ENCODE results near the gene CAMK2N2.

DNA sequence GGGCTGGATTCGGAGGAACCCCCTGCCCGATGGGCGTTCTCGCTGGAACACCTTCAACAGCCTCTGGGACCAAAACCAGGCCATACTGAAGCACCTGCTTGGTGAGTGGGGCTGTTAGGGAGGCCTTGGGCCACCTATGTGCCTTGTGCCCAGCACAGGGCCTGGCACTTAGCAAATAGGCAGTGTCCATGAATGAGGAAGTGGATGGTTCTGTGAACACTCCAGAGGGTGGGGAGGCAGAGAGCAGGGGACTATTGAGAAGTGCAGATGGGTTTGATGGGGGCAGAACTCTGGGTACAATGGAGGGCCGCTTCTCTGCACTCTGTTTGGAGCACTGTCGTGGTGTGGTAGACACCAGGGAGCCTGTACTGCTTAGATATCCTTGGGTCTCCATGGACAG is 16.0 kb upstream of the CAMK2N2 start:
- TF ChIP-seq ARID1B (IDR thresholded peaks at IDR 0.05), result no peak
- TF ChIP-seq DNMT1 (IDR thresholded peaks at IDR 0.05), result no peak
- TF ChIP-seq, protein P1, sequence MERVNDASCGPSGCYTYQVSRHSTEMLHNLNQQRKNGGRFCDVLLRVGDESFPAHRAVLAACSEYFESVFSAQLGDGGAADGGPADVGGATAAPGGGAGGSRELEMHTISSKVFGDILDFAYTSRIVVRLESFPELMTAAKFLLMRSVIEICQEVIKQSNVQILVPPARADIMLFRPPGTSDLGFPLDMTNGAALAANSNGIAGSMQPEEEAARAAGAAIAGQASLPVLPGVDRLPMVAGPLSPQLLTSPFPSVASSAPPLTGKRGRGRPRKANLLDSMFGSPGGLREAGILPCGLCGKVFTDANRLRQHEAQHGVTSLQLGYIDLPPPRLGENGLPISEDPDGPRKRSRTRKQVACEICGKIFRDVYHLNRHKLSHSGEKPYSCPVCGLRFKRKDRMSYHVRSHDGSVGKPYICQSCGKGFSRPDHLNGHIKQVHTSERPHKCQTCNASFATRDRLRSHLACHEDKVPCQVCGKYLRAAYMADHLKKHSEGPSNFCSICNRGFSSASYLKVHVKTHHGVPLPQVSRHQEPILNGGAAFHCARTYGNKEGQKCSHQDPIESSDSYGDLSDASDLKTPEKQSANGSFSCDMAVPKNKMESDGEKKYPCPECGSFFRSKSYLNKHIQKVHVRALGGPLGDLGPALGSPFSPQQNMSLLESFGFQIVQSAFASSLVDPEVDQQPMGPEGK (CRISPR knock-in tag; IDR thresholded peaks at IDR 0.05; ENCODE audit: borderline replicate concordance), result no peak
- TF ChIP-seq SMC3 (conservative IDR thresholded peaks at IDR 0.05; ENCODE audit: insufficient read depth, low read depth, low read length), result no peak
- TF ChIP-seq, protein P2, sequence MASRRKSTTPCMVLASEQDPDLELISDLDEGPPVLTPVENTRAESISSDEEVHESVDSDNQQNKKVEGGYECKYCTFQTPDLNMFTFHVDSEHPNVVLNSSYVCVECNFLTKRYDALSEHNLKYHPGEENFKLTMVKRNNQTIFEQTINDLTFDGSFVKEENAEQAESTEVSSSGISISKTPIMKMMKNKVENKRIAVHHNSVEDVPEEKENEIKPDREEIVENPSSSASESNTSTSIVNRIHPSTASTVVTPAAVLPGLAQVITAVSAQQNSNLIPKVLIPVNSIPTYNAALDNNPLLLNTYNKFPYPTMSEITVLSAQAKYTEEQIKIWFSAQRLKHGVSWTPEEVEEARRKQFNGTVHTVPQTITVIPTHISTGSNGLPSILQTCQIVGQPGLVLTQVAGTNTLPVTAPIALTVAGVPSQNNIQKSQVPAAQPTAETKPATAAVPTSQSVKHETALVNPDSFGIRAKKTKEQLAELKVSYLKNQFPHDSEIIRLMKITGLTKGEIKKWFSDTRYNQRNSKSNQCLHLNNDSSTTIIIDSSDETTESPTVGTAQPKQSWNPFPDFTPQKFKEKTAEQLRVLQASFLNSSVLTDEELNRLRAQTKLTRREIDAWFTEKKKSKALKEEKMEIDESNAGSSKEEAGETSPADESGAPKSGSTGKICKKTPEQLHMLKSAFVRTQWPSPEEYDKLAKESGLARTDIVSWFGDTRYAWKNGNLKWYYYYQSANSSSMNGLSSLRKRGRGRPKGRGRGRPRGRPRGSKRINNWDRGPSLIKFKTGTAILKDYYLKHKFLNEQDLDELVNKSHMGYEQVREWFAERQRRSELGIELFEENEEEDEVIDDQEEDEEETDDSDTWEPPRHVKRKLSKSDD (conservative IDR thresholded peaks at IDR 0.05; ENCODE audit: low read length), result no peak
- TF ChIP-seq, protein P3, sequence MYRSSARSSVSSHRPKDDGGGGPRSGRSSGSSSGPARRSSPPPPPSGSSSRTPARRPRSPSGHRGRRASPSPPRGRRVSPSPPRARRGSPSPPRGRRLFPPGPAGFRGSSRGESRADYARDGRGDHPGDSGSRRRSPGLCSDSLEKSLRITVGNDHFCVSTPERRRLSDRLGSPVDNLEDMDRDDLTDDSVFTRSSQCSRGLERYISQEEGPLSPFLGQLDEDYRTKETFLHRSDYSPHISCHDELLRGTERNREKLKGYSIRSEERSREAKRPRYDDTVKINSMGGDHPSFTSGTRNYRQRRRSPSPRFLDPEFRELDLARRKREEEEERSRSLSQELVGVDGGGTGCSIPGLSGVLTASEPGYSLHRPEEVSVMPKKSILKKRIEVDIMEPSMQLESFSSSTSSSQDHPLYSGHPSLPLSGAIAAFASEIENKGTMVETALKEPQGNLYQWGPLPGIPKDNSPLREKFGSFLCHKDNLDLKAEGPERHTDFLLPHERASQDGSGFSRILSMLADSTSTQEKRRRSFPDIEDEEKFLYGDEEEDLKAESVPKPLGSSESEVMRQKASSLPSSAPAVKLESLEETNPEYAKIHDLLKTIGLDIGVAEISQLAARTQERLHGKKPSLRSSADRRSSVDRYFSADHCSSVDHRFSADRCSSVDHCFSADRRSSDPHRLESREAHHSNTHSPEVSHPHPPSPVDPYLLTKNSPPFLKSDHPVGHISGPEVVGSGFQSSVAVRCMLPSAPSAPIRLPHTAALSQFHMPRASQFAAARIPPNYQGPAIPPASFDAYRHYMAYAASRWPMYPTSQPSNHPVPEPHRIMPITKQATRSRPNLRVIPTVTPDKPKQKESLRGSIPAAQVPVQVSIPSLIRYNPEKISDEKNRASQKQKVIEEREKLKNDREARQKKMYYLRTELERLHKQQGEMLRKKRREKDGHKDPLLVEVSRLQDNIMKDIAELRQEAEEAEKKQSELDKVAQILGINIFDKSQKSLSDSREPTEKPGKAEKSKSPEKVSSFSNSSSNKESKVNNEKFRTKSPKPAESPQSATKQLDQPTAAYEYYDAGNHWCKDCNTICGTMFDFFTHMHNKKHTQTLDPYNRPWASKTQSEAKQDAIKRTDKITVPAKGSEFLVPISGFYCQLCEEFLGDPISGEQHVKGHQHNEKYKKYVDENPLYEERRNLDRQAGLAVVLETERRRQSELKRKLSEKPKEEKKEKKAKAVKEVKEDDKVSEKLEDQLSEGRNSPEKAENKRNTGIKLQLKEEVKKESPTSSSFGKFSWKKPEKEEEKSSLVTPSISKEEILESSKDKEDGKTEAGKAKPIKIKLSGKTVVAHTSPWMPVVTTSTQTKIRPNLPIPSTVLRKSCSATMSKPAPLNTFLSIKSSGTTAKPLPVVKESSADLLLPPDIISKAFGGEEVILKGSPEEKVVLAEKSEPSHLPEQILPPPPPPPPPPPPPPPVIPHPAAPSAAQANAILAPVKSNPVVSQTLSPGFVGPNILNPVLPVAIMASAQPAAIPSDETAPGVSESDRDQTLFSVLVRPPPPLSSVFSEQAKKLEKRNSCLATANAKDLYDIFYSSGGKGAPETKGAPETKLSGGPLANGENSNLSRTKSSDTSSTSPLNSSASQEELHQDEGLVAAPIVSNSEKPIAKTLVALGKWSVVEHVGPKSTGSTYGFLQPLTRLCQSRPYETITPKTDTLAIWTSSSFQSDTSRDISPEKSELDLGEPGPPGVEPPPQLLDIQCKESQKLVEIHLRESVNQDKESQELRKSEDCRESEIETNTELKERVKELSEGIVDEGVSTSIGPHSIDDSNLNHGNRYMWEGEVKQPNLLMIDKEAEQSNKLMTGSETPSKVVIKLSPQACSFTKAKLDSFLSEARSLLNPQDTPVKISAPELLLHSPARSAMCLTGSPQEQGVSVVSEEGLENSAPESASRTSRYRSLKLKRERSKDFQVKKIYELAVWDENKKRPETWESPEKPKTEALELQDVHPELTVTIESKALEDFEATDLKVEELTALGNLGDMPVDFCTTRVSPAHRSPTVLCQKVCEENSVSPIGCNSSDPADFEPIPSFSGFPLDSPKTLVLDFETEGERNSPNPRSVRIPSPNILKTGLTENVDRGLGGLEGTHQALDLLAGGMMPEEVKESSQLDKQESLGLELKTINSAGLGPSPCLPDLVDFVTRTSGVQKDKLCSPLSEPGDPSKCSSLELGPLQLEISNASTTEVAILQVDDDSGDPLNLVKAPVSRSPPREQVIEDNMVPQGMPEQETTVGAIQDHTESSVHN (IDR thresholded peaks at IDR 0.05; ENCODE audit: borderline replicate concordance in 1 of 2, low read depth in 1 of 2), result no peak

Data from K562 (cell line).